RWPE1 (cell line): ENCODE measurements around the gene PAEP.

Experiments
- CTCF ChIA-PET: fragments of 350-600 bp; sonication (Branson Sonifier 250); formaldehyde crosslinking; extraction: SDS; loops from one replicate; lab custom pipeline; 2021; lab: Yijun Ruan, JAX
- POLR2A ChIA-PET: fragments of 400-600 bp; formaldehyde crosslinking; extraction: SDS; loops from one replicate; lab custom pipeline; 2020; ENCODE audit warnings: antibody characterized with exemption; ENCODE audit not compliant: low non-redundant PET; lab: Yijun Ruan, JAX
- DNase-seq: peaks from one replicate; pipeline ENCODE4 v3.0.0; 2012; ENCODE audit warnings: low spot score
- H3K27ac ChIP-seq: fragments of 450-650 bp; 2 replicates; pipeline ENCODE4 v1.5.1; 2017
- CTCF ChIP-seq: fragments of 450-650 bp; conservative IDR thresholded peaks from 2 replicates; pipeline ENCODE4 v1.5.1; 2017; ENCODE audit warnings: low read depth, mild to moderate bottlenecking

The PAEP gene

GRCh38 chr9:135607401-135608293 is 46.1 kb downstream of the PAEP start:
- ChIA-PET CTCF (no interaction called here), POLR2A (no interaction called here)
- H3K27ac ChIP-seq = no peak overlapping the region
- DNase-seq = no peak
- TF ChIP-seq CTCF = no peak

GRCh38 chr9:135608294-135608998 is 46.9 kb downstream of the PAEP start:
- TF ChIP-seq CTCF = no peak
- DNase-seq = no peak
- POLR2A ChIA-PET = no interaction called here
- CTCF ChIA-PET = no interaction called here
- no peak overlapping the region for H3K27ac ChIP-seq

GRCh38 chr9:135608999-135609317 is 47.4 kb downstream of the PAEP start:
- no peak for TF ChIP-seq CTCF
- DNase-seq = no peak
- ChIA-PET POLR2A (no interaction called here), CTCF (interaction anchor here (0.6 kb wide), 2 partner anchors 514 to 703 kb away, joined by 3 to 4 read pairs; no protein-coding TSS in a partner anchor)
- no peak overlapping the region for H3K27ac ChIP-seq

GRCh38 chr9:135609366-135609955 is 47.9 kb downstream of the PAEP start:
- POLR2A ChIA-PET = no interaction called here
- no peak overlapping the region for H3K27ac ChIP-seq
- DNase-seq = no peak
- TF ChIP-seq CTCF = no peak
- CTCF ChIA-PET = interaction anchor here (0.6 kb wide), 2 partner anchors 513 to 703 kb away, joined by 3 to 4 read pairs; no protein-coding TSS in a partner anchor

GRCh38 chr9:135610290-135611141 is 49.0 kb downstream of the PAEP start:
- no peak for TF ChIP-seq CTCF
- CTCF ChIA-PET = interaction anchor here (0.6 kb wide), 1 partner anchor 343 kb away, joined by 3 read pairs; no protein-coding TSS in a partner anchor
- POLR2A ChIA-PET = no interaction called here

More at GRCh38 chr9:135610290-135611141, 49.0 kb downstream of the PAEP start:
- H3K27ac ChIP-seq = no peak overlapping the region
- no peak for DNase-seq
